HepG2 (cell line): ENCODE measurements around the gene CHRNA7. TPM values are rescaled to one million over a fixed set of nuclear protein-coding genes. Genes with fewer than 3 reads are reported as not detected.
A peak's percentile ranks its signal among the peaks of the same experiment; 100 is the strongest.

ENCODE experiments used
- ATAC-seq: fragments of 200-7000 bp; cut with Tn5 transposase; 3 replicates; pipeline ENCODE4 v1.9.1; 2020; ENCODE audit warnings: mild to moderate bottlenecking, moderate library complexity
- BruUV-seq: library from RNA; stranded (reverse); fragments of 400-500 nt; replicated peaks from 2 replicates; lab custom pipeline; 2021; lab: Mats Ljungman, UMichigan
- CTCF ChIA-PET: fragments of 300-600 bp; formaldehyde crosslinking; extraction: SDS; loops from one replicate; lab custom pipeline; 2021; ENCODE audit warnings: low total read pairs, inconsistent platforms, low intra/inter-chr PET ratio; lab: Yijun Ruan, JAX
- POLR2A ChIA-PET: fragments of 350-600 bp; sonication (Branson Sonifier 250); formaldehyde crosslinking; loops from one replicate; lab custom pipeline; 2020; ENCODE audit warnings: antibody characterized with exemption, inconsistent platforms; lab: Yijun Ruan, JAX
- DNase-seq: peaks from one replicate; pipeline ENCODE4 v3.0.0-alpha.2; 2015; ENCODE audit warnings: low spot score
- FAIRE-seq: peaks from 3 replicates; lab custom pipeline; 2011; peaks lifted over from hg19 to GRCh38; lab: Jason Lieb, UNC
- H2AFZ ChIP-seq: one replicate; pipeline ENCODE4 v1.6.1; 2011; ENCODE audit warnings: low read length, inconsistent platforms
- H3K27ac ChIP-seq: fragments of 300-600 bp; 3 replicates; pipeline ENCODE4 v1.8.0; 2011; ENCODE audit warnings: mixed run types, mild to moderate bottlenecking, mixed read lengths, low read length, inconsistent platforms; ENCODE audit not compliant: insufficient read depth; ENCODE audit errors: extremely low read length
- H3K27me3 ChIP-seq, 2 experiments: fragments of 200-600 bp in 1 of 2; 2 replicates in 1 of 2; 3 replicates in 1 of 2; pipeline versions ENCODE4 v1.6.0 to v1.8.0; 2011; ENCODE audit warnings: low read length in 2 of 2, mild to moderate bottlenecking in 2 of 2, moderate library complexity in 2 of 2, inconsistent platforms in 1 of 2; ENCODE audit not compliant: insufficient read depth in 2 of 2, control insufficient read depth in 1 of 2
- H3K36me3 ChIP-seq, 2 experiments: fragments of 200-600 bp in 1 of 2; replicated peaks in 1 of 2; 2 replicates in 1 of 2; 3 replicates in 1 of 2; pipeline versions ENCODE4 v1.5.1 to v1.8.0; 2011; ENCODE audit warnings: low read length in 2 of 2, inconsistent platforms in 1 of 2; ENCODE audit not compliant: insufficient read depth in 2 of 2, control insufficient read depth in 1 of 2
- H3K4me1 ChIP-seq: 2 replicates; pipeline ENCODE4 v1.5.1; 2012; ENCODE audit warnings: low read length, inconsistent platforms; ENCODE audit not compliant: insufficient read depth
- H3K4me2 ChIP-seq: 2 replicates; pipeline ENCODE4 v1.6.0; 2011; ENCODE audit warnings: low read depth, low read length, inconsistent platforms
- H3K4me3 ChIP-seq, 3 experiments: fragments of 200-600 bp in 1 of 3; sonication (generic), shearing (Covaris generic) in 1 of 3; replicated peaks in 1 of 3; 2 replicates each; pipeline ENCODE4 v1.5.1; 2011 to 2016; ENCODE audit warnings: low read length in 3 of 3, inconsistent platforms in 2 of 3, low read depth in 2 of 3, mild to moderate bottlenecking in 2 of 3, control low read depth in 1 of 3, mixed read lengths in 1 of 3; ENCODE audit not compliant: insufficient read depth in 1 of 3
- H3K79me2 ChIP-seq: one replicate; pipeline ENCODE4 v1.6.1; 2011; ENCODE audit warnings: low read length, inconsistent platforms; ENCODE audit not compliant: insufficient read depth
- H3K9ac ChIP-seq: 2 replicates; pipeline ENCODE4 v1.6.0; 2011; ENCODE audit warnings: mild to moderate bottlenecking, low read depth, low read length, inconsistent platforms; ENCODE audit not compliant: insufficient read depth
- H3K9me3 ChIP-seq: 2 replicates; pipeline ENCODE4 v1.5.1; 2012; ENCODE audit warnings: mild to moderate bottlenecking, low read length
- H4K20me1 ChIP-seq: 2 replicates; pipeline ENCODE4 v1.6.0; 2011; ENCODE audit warnings: inconsistent platforms, mild to moderate bottlenecking, low read length, moderate library complexity; ENCODE audit not compliant: insufficient read depth
- SATB2 ChIP-seq: sonication (generic); formaldehyde crosslinking; IDR thresholded peaks from 2 replicates; pipeline ENCODE4 v1.5.0; 2020; ENCODE audit warnings: missing genetic modification reagents
- ZNF317 ChIP-seq: sonication (generic); formaldehyde crosslinking; IDR thresholded peaks from 2 replicates; pipeline ENCODE4 v1.5.0; 2020; ENCODE audit warnings: mild to moderate bottlenecking, missing genetic modification reagents
- ZNF780A ChIP-seq: sonication (generic); formaldehyde crosslinking; IDR thresholded peaks from 2 replicates; pipeline ENCODE4 v1.8.0; 2022; ENCODE audit warnings: mild to moderate bottlenecking, missing genetic modification reagents, moderate library complexity
- WGBS: methylation state at CpG from one replicate; pipeline ENCODE4 v1.1.6; 2017; ENCODE audit warnings: low lambda C conversion rate; 5-methylcytosine and 5-hydroxymethylcytosine counted together
- in situ Hi-C: cut with HindIII; loops from 2 replicates; pipeline ENCODE4 v1.10.0; 2017; ENCODE audit warnings: low pct_unique_long_range_greater_than_20kb; ENCODE audit not compliant: extremely low pct_ligation_motif_present
- intact Hi-C: fragments of 100-400 bp; cut with micrococcal nuclease; formaldehyde crosslinking; loops from one replicate; pipeline ENCODE4 v1.10.0; 2022; ENCODE audit not compliant: unreplicated experiment
- polyA plus RNA-seq, 8 experiments: library from polyadenylated mRNA; depleted of rRNA in 3 of 8; stranded (reverse) in 7 of 8; unstranded in 1 of 8; fragments of >200 nt; fragmentation: Illumina TruSeq in 4 of 8; extraction: Trizol in 4 of 8; gene quantifications; 2 replicates each; pipeline versions ENCODE4 v1.2.1 to v1.2.3, GENCODE V29; 2011 to 2016; ENCODE audit warnings: low read depth in 4 of 8, missing spikeins in 1 of 8, mixed read lengths in 1 of 8; ENCODE audit not compliant: insufficient read depth in 1 of 8
- total RNA-seq, 5 experiments: library from RNA; depleted of rRNA; stranded (reverse); fragments of >200 nt; fragmentation: Illumina TruSeq; extraction: Trizol; gene quantifications; 2 replicates each; pipeline ENCODE4 v1.2.3, GENCODE V29; 2016; ENCODE audit warnings: low read depth in 1 of 5
- TF ChIP-seq, protein P1 (sequence below): sonication (generic); formaldehyde crosslinking; IDR thresholded peaks from 2 replicates; pipeline ENCODE4 v1.8.0; 2022; ENCODE audit warnings: missing genetic modification reagents, mild to moderate bottlenecking, borderline replicate concordance

Gene CHRNA7
- total and polyA plus RNA-seq, 2 of the 13 experiments (the other 11 are each of a cell fraction or from before 2014, with no cell fraction given), result 1.3 to 1.4 TPM

- no peak overlapping the region for H3K4me2 ChIP-seq
- BruUV-seq, result no TSS peak
- TF ChIP-seq ZNF317 (CRISPR knock-in tag), result peak; percentile 98
- TF ChIP-seq, protein P1, sequence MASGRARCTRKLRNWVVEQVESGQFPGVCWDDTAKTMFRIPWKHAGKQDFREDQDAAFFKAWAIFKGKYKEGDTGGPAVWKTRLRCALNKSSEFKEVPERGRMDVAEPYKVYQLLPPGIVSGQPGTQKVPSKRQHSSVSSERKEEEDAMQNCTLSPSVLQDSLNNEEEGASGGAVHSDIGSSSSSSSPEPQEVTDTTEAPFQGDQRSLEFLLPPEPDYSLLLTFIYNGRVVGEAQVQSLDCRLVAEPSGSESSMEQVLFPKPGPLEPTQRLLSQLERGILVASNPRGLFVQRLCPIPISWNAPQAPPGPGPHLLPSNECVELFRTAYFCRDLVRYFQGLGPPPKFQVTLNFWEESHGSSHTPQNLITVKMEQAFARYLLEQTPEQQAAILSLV (CRISPR knock-in tag), result no peak
- TF ChIP-seq, all 625 proteins: peak for 1
- Histone ChIP-seq H2AFZ (no peak overlapping the region), H3K9ac (no peak overlapping the region), H3K36me3 (no peaks in the 10 kb centered on the region), H3K27ac (no peak overlapping the region), H3K4me1 (no peaks in the 10 kb centered on the region), H3K4me3 (no peak overlapping the region), H3K9me3 (peaks cover 26% of the 10 kb centered on the region), H3K27me3 (no peaks in the 10 kb centered on the region), H3K79me2 (no peaks in the 10 kb centered on the region), H4K20me1 (no peaks in the 10 kb centered on the region)
- ATAC-seq (no peak), FAIRE-seq (no peak), DNase-seq (no peak)
- POLR2A ChIA-PET, result no interaction called here
- in situ Hi-C loops (no loop called here), intact Hi-C loops (no loop called here)
- WGBS, result 38% methylated on average over 1 of the region's 1 CpG
- CTCF ChIA-PET, result no interaction called here
These were observed 36.8 kb downstream of the CHRNA7 start for GRCh38 chr15:32067115-32067514.

DNA sequence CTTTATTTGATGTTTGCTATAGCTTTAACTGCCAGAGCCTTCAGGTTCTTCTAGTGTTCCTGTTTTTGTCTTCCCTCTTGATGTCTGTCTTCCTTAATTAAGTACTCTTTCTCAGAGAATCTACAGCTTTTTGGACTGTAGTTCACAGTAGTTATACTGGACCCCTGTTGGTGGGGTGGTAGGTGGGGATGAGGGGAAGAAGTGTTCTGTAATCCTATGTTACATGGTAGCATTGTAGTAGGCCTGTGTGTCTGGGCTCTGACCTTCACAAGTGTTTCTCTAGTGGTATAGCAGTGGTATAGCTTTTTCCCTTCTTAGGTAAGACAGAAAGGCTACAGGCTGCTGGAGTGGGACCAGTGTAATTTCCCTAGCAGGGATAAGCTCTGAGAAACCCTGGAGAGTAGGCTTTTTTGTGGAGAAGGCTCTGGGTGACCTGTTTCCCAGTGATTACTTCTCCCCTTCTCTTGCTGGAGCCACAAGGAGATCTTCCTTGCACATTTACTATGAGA is 59.6 kb downstream of the CHRNA7 start:
- BruUV-seq, result no TSS peak
- Histone ChIP-seq H4K20me1 (no peaks in the 10 kb centered on the region), H3K4me1 (no peaks in the 10 kb centered on the region), H3K27ac (no peak overlapping the region), H3K27me3 (no peaks in the 10 kb centered on the region), H3K36me3 (no peaks in the 10 kb centered on the region), H3K9me3 (no peaks in the 10 kb centered on the region), H3K79me2 (no peaks in the 10 kb centered on the region), H3K9ac (no peak overlapping the region), H2AFZ (no peak overlapping the region), H3K4me2 (no peak overlapping the region), H3K4me3 (no peak overlapping the region)
- FAIRE-seq, result no peak
- no peak for TF ChIP-seq SATB2 (CRISPR knock-in tag)
- TF ChIP-seq ZNF780A (CRISPR knock-in tag), result no peak
- in situ Hi-C loops (no loop called here), intact Hi-C loops (no loop called here)
- ChIA-PET CTCF (no interaction called here), POLR2A (no interaction called here)
- ATAC-seq, result no peak
- DNase-seq, result no peak
